Measurements from ENCODE around the gene LAMB3. TPM values are rescaled to one million over a fixed set of nuclear protein-coding genes. Genes with fewer than 3 reads are reported as not detected.

Gene LAMB3
- total RNA-seq, 2 donors from 2014 or later: 7.2 to 11.9 TPM

DNA sequence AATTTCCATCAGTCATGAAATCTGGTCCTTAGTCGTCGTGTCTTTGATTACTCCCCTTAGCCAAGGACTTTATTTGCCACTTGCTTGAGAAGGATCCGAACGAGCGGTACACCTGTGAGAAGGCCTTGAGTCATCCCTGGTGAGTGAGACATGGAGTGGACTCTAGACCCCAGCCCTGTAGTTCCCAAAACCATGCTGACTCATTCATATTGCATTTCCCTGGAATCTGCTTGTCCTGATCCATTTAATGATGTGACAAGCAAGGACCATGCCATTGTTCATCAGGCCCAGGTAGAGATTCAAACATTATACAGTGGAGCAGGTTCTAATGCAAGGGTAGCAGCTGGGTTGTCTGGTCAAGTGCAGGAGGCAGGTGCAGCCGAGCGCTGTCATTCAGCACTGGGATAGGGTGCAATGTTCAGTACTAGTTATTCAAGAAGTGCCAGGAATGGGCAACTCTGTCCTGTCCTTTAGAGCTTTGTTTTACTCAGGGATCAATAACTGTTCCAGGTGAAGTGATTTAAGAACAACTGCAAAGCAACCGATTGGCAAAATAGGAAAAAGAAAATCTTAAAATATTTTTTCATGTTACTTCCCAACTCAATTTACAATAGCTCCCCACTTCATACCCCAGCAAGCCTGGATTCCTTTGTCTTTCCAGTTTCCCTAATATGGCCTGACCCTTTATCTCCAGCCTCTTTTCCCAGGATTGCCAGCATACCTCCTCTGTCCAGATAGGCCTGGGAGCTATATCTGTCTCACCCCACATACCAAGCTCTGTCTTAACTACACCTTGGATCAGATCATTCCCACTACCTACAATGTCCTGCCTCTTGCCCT is 42.2 kb downstream of the LAMB3 start:
- Mint-ChIP-seq H3K27me3 (no peaks in the 10 kb centered on the region), H3K27ac (no peak overlapping the region), H3K9me3 (no peaks in the 10 kb centered on the region), H3K4me1 (no peaks in the 10 kb centered on the region), H3K36me3 (ENCODE audit: low read depth) (no peaks in the 10 kb centered on the region), H3K4me3 (no peak overlapping the region)
- no peak for ATAC-seq (replicated peaks)

DNA sequence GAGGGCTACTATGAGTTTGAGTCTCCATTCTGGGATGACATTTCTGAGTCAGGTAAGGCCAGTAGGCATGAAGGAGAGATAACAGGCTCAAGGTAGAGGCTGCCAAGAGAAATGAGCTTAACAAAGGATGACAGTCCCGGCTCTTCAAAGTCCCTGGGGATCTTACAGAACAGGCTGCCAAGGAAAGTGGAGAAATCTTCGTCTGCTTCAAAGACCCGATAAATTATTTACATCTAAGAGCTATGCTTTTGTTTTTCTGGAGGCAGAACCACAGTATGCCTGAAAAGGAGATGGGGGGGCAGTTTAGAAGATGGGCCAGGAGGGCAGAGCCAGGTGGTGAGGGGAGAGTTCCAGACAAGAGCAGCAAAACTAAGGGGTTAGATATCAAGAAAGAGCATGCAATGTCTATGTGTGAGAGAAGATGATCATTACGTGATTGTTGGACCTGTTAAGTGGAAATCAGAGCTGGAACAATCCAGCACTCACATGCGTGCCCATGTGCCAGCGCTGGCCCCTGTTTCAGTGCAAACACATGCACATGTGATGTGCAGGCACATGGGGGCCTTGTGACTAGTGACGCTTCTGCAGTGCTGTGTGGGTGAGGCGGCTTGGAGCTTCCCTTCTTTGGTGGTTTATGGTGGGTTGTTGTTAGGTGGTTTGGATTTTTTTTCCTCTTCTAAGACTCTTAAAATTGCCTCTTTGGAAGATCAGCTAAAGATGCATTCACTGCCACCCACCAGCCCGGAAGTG is 43.0 kb downstream of the LAMB3 start:
- no peak overlapping the region for H3K27ac Mint-ChIP-seq
- no peaks in the 10 kb centered on the region for H3K9me3 Mint-ChIP-seq
- no peaks in the 10 kb centered on the region for H3K27me3 Mint-ChIP-seq
- H3K4me3 Mint-ChIP-seq: no peak overlapping the region
- H3K36me3 Mint-ChIP-seq (ENCODE audit: low read depth): no peaks in the 10 kb centered on the region
- no peaks in the 10 kb centered on the region for H3K4me1 Mint-ChIP-seq
- ATAC-seq (replicated peaks): no peak

DNA sequence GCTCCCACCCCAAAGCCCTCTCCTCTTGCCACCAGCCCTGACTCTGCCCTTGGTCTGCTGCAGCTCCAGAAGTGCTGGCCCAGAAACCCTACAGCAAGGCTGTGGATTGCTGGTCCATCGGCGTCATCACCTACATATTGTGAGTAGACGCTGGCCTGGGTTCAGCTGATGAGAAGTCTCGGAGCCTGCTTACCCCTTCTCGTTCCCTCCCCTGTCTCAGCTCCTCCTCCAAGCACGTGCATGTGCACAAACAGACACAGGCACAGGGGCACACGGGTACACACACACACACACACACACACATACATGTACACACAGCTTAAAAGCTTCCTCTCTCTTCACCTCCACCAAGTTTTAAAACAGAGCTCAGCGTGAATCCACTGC is 44.4 kb downstream of the LAMB3 start:
- Mint-ChIP-seq H3K4me3 (peak overlapping the region; percentile 14), H3K27me3 (no peaks in the 10 kb centered on the region)
- peak; percentile 17 for ATAC-seq (replicated peaks)

DNA sequence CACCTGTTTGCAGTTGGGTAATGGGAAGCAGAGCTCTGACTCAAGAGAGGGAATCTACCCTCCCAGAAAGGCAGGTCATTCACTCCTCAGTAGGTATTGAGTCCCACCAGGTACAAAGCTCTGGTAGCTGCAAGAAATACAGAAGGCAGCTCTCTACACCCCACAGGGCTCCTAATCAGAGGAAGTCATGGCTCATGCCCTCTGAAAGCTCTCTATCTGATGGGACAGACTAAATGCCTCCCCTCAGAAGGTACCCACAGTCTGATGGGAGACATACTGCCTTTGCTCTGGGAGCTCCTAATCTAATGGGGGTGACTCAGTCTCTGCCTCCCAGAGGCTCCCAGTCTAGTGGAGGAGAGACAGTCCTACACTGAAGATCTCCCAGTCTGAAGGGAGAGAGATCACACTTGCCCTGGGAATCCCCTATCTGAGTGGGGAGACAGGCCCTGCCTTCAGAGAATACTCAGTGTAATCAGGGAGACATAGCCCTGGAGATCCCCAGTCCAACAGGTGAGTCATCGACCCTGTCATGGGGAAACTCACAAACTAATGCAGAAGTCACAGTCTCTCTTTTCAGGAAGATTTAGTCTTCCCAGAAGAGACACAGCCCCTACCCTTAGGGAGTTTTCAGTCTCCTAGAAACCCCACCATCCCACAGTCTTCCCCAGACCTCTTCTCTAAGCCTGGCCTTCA is 45.0 kb downstream of the LAMB3 start:
- peak; percentile 98 for ATAC-seq (replicated peaks)
- Mint-ChIP-seq H3K4me1 (no peaks in the 10 kb centered on the region), H3K27me3 (no peaks in the 10 kb centered on the region), H3K4me3 (peak overlapping the region; percentile 14), H3K9me3 (no peaks in the 10 kb centered on the region), H3K36me3 (ENCODE audit: low read depth) (no peaks in the 10 kb centered on the region), H3K27ac (no peak overlapping the region)

More for the DNA sequence above, 44.4 kb downstream of the LAMB3 start:
- no peaks in the 10 kb centered on the region for H3K9me3 Mint-ChIP-seq
- no peaks in the 10 kb centered on the region for H3K36me3 Mint-ChIP-seq (ENCODE audit: low read depth)
- H3K4me1 Mint-ChIP-seq: no peaks in the 10 kb centered on the region
- no peak overlapping the region for H3K27ac Mint-ChIP-seq

DNA sequence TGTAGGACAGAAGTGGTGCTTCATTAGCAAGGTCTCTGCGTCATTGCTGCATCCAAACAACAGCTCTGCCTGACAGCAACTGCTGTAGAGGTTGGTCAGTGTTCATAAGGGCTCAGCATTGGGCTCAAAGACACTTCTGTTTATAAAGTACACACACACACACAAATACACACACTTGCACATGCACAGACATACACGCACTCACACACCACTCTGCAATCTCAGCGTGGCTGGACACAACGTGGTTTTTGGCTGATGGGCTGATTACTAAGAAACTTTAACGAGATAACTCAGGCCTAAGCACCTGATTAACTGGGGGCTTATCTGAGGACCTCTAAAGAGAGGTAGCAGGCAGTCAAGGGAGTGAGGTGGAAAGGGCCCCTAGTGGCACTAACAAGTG is 48.3 kb downstream of the LAMB3 start:
- Mint-ChIP-seq H3K27me3 (peaks cover 7% of the 10 kb centered on the region), H3K4me1 (no peaks in the 10 kb centered on the region), H3K36me3 (ENCODE audit: low read depth) (no peaks in the 10 kb centered on the region), H3K4me3 (no peak overlapping the region), H3K27ac (no peak overlapping the region), H3K9me3 (no peaks in the 10 kb centered on the region)
- no peak for ATAC-seq (replicated peaks)

DNA sequence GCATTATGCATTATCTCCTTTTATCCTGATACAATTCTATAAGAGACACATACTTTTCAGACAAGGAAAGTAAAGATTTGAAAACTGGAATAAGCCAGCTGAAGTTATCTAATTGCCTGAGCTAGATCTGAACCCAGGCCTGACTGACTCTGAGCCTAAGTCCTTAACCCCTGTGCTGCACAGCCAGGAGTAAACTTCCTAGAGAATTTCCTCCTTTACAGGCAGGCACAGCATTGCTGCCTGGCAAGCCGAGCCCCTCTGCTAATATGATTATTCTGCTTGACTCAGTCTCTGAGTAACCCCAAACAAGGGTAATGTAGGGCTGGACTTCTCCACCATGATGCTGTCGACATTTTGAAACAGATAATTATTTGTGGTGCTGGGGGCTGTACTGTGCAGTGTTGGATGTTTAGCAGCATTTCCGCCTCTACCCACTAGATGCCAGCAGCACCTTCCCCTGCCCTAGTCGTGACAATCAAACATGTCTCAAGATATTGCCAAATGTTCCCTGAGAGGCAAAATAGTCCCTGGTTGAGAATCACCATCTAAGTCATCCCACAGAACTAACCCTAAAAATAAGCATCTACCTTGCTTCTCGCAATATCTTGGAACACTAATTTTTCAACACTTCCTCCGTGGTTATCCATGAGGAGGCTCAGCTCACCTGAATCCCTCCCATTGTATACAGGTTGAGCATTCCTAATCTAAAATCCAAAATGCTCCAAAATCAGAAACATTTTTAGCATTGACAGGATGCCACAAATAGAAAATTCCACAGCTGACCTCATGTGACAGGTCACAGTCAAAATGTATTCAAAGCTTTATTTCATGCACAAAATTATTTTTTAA is 50.2 kb downstream of the LAMB3 start:
- no peaks in the 10 kb centered on the region for H3K9me3 Mint-ChIP-seq
- H3K4me1 Mint-ChIP-seq: no peaks in the 10 kb centered on the region
- H3K4me3 Mint-ChIP-seq: no peak overlapping the region
- peaks cover 7% of the 10 kb centered on the region for H3K27me3 Mint-ChIP-seq
- H3K36me3 Mint-ChIP-seq (ENCODE audit: low read depth): no peaks in the 10 kb centered on the region
- no peak overlapping the region for H3K27ac Mint-ChIP-seq
- ATAC-seq (replicated peaks): peak; percentile 80

DNA sequence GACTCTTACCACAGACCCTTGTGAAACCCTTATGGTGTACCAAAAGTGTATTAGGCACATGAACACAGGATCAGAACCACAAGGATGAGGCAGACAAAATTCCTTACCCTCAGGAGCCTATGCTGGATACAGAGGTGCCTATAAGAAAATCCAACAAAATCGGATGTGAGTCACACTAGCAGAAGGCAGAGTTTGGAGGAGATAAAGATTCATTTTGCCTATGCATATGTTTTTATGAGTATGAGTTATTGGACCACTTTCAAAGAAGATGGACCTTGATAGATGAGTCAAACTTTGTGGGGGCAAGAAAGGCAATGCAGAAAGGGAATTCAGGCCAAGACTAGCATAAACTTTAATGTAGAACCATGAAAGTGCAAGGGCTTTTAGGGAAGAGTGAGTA is 51.7 kb downstream of the LAMB3 start:
- ATAC-seq (replicated peaks): no peak
- Mint-ChIP-seq H3K9me3 (no peaks in the 10 kb centered on the region), H3K27me3 (peaks cover 8% of the 10 kb centered on the region), H3K4me1 (no peaks in the 10 kb centered on the region), H3K36me3 (ENCODE audit: low read depth) (no peaks in the 10 kb centered on the region), H3K4me3 (no peak overlapping the region), H3K27ac (no peak overlapping the region)

DNA sequence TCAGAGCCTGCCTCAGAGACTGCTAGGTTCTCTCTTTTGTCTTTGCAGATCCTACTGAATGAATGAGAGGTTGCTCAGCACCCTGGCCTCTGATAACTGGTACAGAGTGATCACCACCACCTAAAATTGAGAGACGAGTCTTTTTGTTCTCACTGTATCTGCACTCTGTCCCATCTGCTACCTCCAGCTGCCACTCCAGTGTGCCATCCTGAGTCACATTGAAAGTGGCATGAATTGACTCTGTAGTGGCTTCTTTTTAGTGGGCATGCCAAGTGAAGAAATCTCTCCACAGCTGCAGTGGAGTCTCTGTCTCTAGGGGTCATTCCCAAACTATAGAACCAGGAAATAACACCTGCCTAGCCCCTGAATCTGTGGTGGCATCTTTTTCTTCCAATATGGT is 54.0 kb downstream of the LAMB3 start:
- Mint-ChIP-seq H3K27ac (no peak overlapping the region), H3K4me1 (no peaks in the 10 kb centered on the region), H3K36me3 (ENCODE audit: low read depth) (no peaks in the 10 kb centered on the region), H3K27me3 (peaks cover 14% of the 10 kb centered on the region), H3K4me3 (no peak overlapping the region), H3K9me3 (no peaks in the 10 kb centered on the region)
- ATAC-seq (replicated peaks): peak; percentile 38

DNA sequence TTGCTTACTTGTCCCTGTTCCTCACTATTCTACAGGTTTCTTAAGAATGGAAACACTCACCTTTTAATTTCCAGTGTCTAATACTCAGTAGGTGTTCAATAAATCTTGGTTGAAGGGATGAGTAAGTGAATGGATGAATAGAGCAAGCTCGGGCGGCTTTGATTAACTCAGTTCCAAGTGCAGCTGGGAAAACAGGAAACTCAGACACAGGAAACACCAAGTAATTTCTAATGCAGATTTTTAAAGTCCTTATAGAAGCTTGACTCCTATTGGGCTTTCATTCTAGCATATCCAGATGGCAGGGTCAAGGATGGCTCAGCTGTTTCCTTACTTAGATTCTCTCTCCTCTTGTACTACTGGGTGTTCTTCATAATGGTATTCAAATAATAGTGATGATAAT is 54.7 kb downstream of the LAMB3 start:
- Mint-ChIP-seq H3K4me1 (no peaks in the 10 kb centered on the region), H3K36me3 (ENCODE audit: low read depth) (no peaks in the 10 kb centered on the region), H3K27ac (no peak overlapping the region), H3K4me3 (no peak overlapping the region), H3K27me3 (peaks cover 14% of the 10 kb centered on the region), H3K9me3 (no peaks in the 10 kb centered on the region)
- ATAC-seq (replicated peaks): no peak

DNA sequence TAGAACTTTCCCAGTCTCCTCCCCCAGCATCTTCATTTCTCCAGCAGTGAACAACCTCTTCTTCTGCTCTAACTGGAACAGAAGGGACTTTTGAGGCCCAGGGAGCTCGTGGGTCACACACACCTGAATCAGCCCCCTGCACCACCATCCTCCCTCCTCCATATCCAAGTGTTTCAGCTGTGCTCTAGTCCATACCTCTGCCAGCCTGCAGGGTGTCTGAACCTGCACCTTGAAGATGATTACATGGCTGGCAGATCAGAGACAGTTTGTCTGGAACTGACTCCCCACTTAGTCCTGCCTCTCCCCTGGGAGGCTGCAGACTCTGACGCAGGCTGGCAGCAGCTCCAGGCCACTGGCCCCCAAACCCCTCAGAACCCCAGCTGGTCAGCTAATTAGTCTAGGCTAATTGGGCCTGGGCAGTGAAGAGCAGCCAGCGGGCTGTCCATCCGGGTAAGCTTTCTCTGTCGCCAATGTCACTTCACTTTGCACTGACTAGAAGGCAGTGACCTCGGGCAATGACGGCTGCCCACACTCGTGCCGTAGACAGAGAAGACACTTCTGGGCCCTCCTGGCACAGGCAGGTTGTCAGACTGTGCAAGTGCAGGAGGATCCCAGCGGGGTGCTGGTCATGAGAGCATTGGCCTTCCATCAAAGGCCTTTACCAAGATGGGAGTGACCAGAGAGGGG is 56.5 kb downstream of the LAMB3 start:
- Mint-ChIP-seq H3K4me1 (no peaks in the 10 kb centered on the region), H3K27me3 (peaks cover 14% of the 10 kb centered on the region), H3K9me3 (no peaks in the 10 kb centered on the region), H3K4me3 (no peak overlapping the region), H3K36me3 (ENCODE audit: low read depth) (no peaks in the 10 kb centered on the region), H3K27ac (no peak overlapping the region)
- no peak for ATAC-seq (replicated peaks)

DNA sequence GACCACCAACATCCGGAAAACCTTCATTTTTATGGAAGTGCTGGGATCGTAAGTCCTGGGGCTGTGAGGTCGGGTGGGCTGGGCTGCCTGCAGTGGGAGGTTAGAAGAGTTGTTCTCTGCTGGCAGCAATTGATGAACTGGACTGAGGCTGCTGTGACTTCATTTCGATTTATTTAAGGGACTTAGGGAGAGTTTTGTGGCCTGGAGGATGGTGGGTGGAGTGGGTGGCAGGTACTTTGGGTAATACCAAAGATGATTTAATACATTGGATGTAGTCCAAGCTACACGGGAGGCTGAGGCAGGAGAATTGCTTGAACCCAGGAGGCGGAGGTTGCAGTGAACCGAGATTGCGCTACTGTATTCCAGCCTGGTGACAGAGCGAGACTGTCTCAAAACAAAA is 57.2 kb downstream of the LAMB3 start:
- Mint-ChIP-seq H3K4me3 (no peak overlapping the region), H3K27me3 (peaks cover 14% of the 10 kb centered on the region), H3K4me1 (no peaks in the 10 kb centered on the region), H3K36me3 (ENCODE audit: low read depth) (no peaks in the 10 kb centered on the region), H3K9me3 (no peaks in the 10 kb centered on the region), H3K27ac (no peak overlapping the region)
- no peak for ATAC-seq (replicated peaks)

DNA sequence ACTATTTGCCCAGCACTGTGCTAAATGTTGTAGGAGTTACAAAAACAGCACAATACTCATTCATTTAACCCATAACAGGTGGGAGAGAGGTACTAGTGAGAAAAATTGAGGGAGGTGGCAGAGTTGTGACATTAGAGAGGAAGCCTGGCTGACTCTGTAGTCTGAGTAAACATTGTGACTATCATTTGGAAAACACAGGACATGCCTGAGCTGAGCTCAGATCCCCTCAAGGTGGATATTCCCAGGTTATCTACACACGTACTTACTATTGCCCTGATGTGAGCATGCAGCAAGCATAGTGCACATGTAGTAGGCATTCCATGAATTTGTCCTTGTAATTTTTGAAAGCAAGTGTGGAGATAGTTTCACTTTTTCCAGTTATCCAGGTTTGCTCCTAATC is 57.8 kb downstream of the LAMB3 start:
- H3K36me3 Mint-ChIP-seq (ENCODE audit: low read depth): no peaks in the 10 kb centered on the region
- peaks cover 13% of the 10 kb centered on the region for H3K27me3 Mint-ChIP-seq

DNA sequence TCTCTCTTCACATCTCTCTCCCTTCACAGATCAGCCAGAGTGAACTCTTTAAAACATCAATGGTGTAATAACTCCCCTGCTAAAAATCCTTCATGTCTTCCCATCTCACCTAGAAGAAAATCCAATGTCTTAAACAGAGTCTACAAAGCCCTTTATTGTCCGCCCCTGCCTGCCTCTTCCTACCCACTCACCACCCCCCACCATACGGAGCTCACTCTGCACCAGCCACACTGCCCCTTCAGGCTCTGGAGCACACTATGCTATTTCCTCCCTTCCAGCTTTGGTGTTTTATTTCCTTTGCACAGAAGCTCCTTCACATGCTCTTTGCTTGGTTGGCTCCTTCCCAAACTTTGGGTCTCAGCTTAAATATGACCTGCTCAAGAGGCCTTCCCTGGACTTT is 58.5 kb downstream of the LAMB3 start:
- Mint-ChIP-seq H3K9me3 (no peaks in the 10 kb centered on the region), H3K4me3 (no peak overlapping the region), H3K27me3 (peaks cover 11% of the 10 kb centered on the region), H3K4me1 (no peaks in the 10 kb centered on the region), H3K27ac (no peak overlapping the region), H3K36me3 (ENCODE audit: low read depth) (no peaks in the 10 kb centered on the region)
- no peak for ATAC-seq (replicated peaks)

More for the DNA sequence above, 57.8 kb downstream of the LAMB3 start:
- Mint-ChIP-seq H3K27ac (no peak overlapping the region), H3K4me1 (no peaks in the 10 kb centered on the region), H3K4me3 (no peak overlapping the region), H3K9me3 (no peaks in the 10 kb centered on the region)
- ATAC-seq (replicated peaks): no peak

DNA sequence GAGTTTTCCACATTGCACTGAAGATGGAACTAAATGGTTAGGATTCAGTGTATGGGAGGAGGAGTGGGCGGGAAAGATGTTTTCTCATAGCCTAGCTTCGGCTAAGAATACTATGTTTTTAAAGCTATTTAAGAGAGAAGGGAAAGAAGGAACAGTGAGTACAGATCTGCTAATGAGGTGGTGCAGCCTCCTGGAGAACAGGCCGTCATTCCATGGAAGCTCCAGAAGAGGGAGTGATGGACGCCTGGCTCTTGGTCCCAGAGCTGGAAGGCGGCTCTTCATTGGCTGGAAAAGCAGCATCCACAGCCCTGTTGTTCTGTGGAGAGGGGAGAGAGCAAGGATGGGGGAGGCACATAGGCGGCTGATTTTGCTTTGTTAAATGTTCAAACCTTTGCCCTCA is 61.8 kb downstream of the LAMB3 start:
- no peak overlapping the region for H3K4me3 Mint-ChIP-seq
- peaks cover 18% of the 10 kb centered on the region for H3K27me3 Mint-ChIP-seq
- no peaks in the 10 kb centered on the region for H3K4me1 Mint-ChIP-seq
- no peaks in the 10 kb centered on the region for H3K36me3 Mint-ChIP-seq (ENCODE audit: low read depth)
- no peak overlapping the region for H3K27ac Mint-ChIP-seq
- no peak for ATAC-seq (replicated peaks)
- H3K9me3 Mint-ChIP-seq: no peaks in the 10 kb centered on the region
